DMS79 (cell line): ENCODE results near the gene NCOA4.
"Not testable (repeated sequence)": the region's sequence is repeated elsewhere in the genome, so short reads cannot be mapped to it uniquely, and the experiment has no call there.

Experiments used
- DNase-seq: peaks from one replicate; lab custom pipeline; 2025; lab: John Stamatoyannopoulos, UW

NCOA4 gene

GRCh38 chr10:46052057-46052790 lies 21.8 kb upstream of the NCOA4 start:
- no peak for DNase-seq

GRCh38 chr10:46050941-46051623 lies 20.7 kb upstream of the NCOA4 start:
- no peak for DNase-seq

- DNase-seq: not testable (repeated sequence)
Observed at GRCh38 chr10:46049497-46049831, 19.0 kb upstream of the NCOA4 start.

- DNase-seq: no peak
Observed at GRCh38 chr10:46048152-46048551, 17.7 kb upstream of the NCOA4 start.

- no peak for DNase-seq
Observed at GRCh38 chr10:46046261-46046660, 15.8 kb upstream of the NCOA4 start, which contains the start of gene MSMB. Gene MSMB (minus strand): TSS chr10:46046269. CDS start chr10:46046237, 32 bp downstream.

- no peak for DNase-seq
Observed at GRCh38 chr10:46042527-46042926, 12.1 kb upstream of the NCOA4 start.

- no peak for DNase-seq
Observed at GRCh38 chr10:46040004-46040403, 9.6 kb upstream of the NCOA4 start.

- DNase-seq: no peak
Observed at GRCh38 chr10:46037107-46037825, 6.8 kb upstream of the NCOA4 start.

- no peak for DNase-seq
Observed at GRCh38 chr10:46035923-46036849, 5.8 kb upstream of the NCOA4 start.

- DNase-seq: no peak
Observed at GRCh38 chr10:46033602-46034011, 3.2 kb upstream of the NCOA4 start.

GRCh38 chr10:46031648-46032532 lies 1.5 kb upstream of the NCOA4 start:
- DNase-seq: no peak

- DNase-seq: no peak
Observed at GRCh38 chr10:46029461-46030030, 877 bp downstream of the NCOA4 start.

GRCh38 chr10:46028584-46029460 lies 1.6 kb downstream of the NCOA4 start:
- DNase-seq: no peak

- DNase-seq: no peak
Observed at GRCh38 chr10:46026106-46026505, 4.3 kb downstream of the NCOA4 start.

- DNase-seq: no peak
Observed at GRCh38 chr10:46025406-46025805, 5.0 kb downstream of the NCOA4 start.

GRCh38 chr10:46024948-46025347 lies 5.5 kb downstream of the NCOA4 start:
- DNase-seq: no peak

- peak; percentile 7 for DNase-seq
Observed at GRCh38 chr10:46022978-46023702, 7.3 kb downstream of the NCOA4 start.

GRCh38 chr10:46020344-46020657 lies 10.1 kb downstream of the NCOA4 start:
- DNase-seq: no peak
